Common myeloid progenitor, CD34-positive (primary cell): ENCODE data around the gene ITIH1.
A peak's percentile ranks its signal among the peaks of the same experiment; 100 is the strongest.

ENCODE experiments used
- CTCF ChIA-PET: fragments of 350-600 bp; sonication (Branson Sonifier 250); formaldehyde crosslinking; loops from one replicate; lab custom pipeline; 2021; ENCODE audit warnings: antibody characterized with exemption; lab: Charles Lee
- POLR2A ChIA-PET: fragments of 350-600 bp; sonication (Branson Sonifier 250); formaldehyde crosslinking; loops from one replicate; lab custom pipeline; 2021; ENCODE audit warnings: antibody characterized with exemption; lab: Charles Lee
- DNase-seq, 3 donors: peaks; one replicate each; pipeline versions ENCODE4 v3.0.0 to v3.0.0-alpha.2; 2013
- H3K27ac ChIP-seq, 2 experiments: 1 replicate in 1 of 2; 2 replicates in 1 of 2; pipeline ENCODE4 v1.7.0; 2013; ENCODE audit warnings: inconsistent platforms in 2 of 2, low read length in 2 of 2, mild to moderate bottlenecking in 2 of 2, low read depth in 1 of 2, moderate library complexity in 1 of 2; ENCODE audit not compliant: severe bottlenecking in 2 of 2, insufficient read depth in 1 of 2, poor library complexity in 1 of 2
- H3K27me3 ChIP-seq, 5 experiments: replicated peaks in 2 of 5; 1 replicate in 3 of 5; 2 replicates in 2 of 5; pipeline versions ENCODE4 v1.6.1 to v1.7.0; 2013; ENCODE audit warnings: low read length in 4 of 5, mild to moderate bottlenecking in 2 of 5, moderate library complexity in 2 of 5, inconsistent platforms in 1 of 5; ENCODE audit not compliant: insufficient read depth in 5 of 5, control insufficient read depth in 4 of 5
- H3K36me3 ChIP-seq, 4 experiments: 1 replicate in 2 of 4; 2 replicates in 2 of 4; pipeline versions ENCODE4 v1.6.1 to v1.7.0; 2013; ENCODE audit warnings: low read length in 3 of 4, control low read depth in 1 of 4, mild to moderate bottlenecking in 1 of 4; ENCODE audit not compliant: control insufficient read depth in 4 of 4, insufficient read depth in 4 of 4
- H3K4me1 ChIP-seq, 4 experiments: 1 replicate in 3 of 4; 2 replicates in 1 of 4; pipeline versions ENCODE4 v1.6.1 to v1.7.1; 2013; ENCODE audit warnings: low read length in 3 of 4, mild to moderate bottlenecking in 3 of 4, control low read depth in 1 of 4, inconsistent platforms in 1 of 4, moderate library complexity in 1 of 4; ENCODE audit not compliant: control insufficient read depth in 4 of 4, insufficient read depth in 4 of 4; ENCODE audit errors: control extremely low read depth in 1 of 4
- H3K4me3 ChIP-seq, 7 experiments: 1 replicate in 4 of 7; 2 replicates in 3 of 7; pipeline versions ENCODE4 v1.5.1 to v1.7.0; 2013; ENCODE audit warnings: mild to moderate bottlenecking in 7 of 7, low read length in 6 of 7, moderate library complexity in 6 of 7, inconsistent platforms in 2 of 7, low read depth in 2 of 7, control low read depth in 1 of 7; ENCODE audit not compliant: insufficient read depth in 4 of 7, control insufficient read depth in 1 of 7; ENCODE audit errors: extremely low read depth in 1 of 7
- H3K9me3 ChIP-seq, 5 experiments: 1 replicate in 4 of 5; 2 replicates in 1 of 5; pipeline versions ENCODE4 v1.6.1 to v1.7.1; 2013; ENCODE audit warnings: low read length in 4 of 5, mild to moderate bottlenecking in 2 of 5, inconsistent platforms in 1 of 5, low read depth in 1 of 5, moderate library complexity in 1 of 5; ENCODE audit not compliant: control insufficient read depth in 4 of 5, insufficient read depth in 2 of 5; ENCODE audit errors: control extremely low read depth in 1 of 5
- WGBS: methylation state at CpG from one replicate; pipeline ENCODE4 v1.1.5; 2013; ENCODE audit not compliant: insufficient coverage; 5-methylcytosine and 5-hydroxymethylcytosine counted together

Gene ITIH1

GRCh38 chr3:52805270-52806039, 28.1 kb downstream of the ITIH1 start:
- H3K4me1 ChIP-seq = peaks cover 0 to 13% (median 10%) of the 10 kb centered on the region in 4 experiments
- H3K27me3 ChIP-seq = no peaks in the 10 kb centered on the region
- no peak overlapping the region for H3K27ac ChIP-seq
- no peaks in the 10 kb centered on the region for H3K9me3 ChIP-seq
- POLR2A ChIA-PET = no interaction called here
- no peak overlapping the region for H3K4me3 ChIP-seq
- H3K36me3 ChIP-seq = no peaks in the 10 kb centered on the region
- CTCF ChIA-PET = no interaction called here
- DNase-seq = no peak
- 90% methylated on average over 10 of the region's 19 CpGs for WGBS

GRCh38 chr3:52809149-52809548, 31.8 kb downstream of the ITIH1 start:
- Histone ChIP-seq H3K36me3 (no peaks in the 10 kb centered on the region), H3K27ac (peak overlapping the region in 1 of 2 experiments; percentile 6), H3K4me3 (no peak overlapping the region), H3K4me1 (peaks cover 0 to 13% (median 10%) of the 10 kb centered on the region in 4 experiments), H3K27me3 (no peaks in the 10 kb centered on the region), H3K9me3 (no peaks in the 10 kb centered on the region)
- ChIA-PET POLR2A (no interaction called here), CTCF (interaction anchor here (1.0 to 1.7 kb wide), 5 partner anchors 8 to 35 kb away, joined by 3 to 5 read pairs (median 3); no protein-coding TSS in a partner anchor)
- no peak for DNase-seq
- 86% methylated on average over 1 of the region's 2 CpGs for WGBS

GRCh38 chr3:52809662-52810377, 32.4 kb downstream of the ITIH1 start:
- ChIA-PET POLR2A (no interaction called here), CTCF (interaction anchor here (1.0 to 1.7 kb wide), 5 partner anchors 9 to 34 kb away, joined by 3 to 5 read pairs (median 3); no protein-coding TSS in a partner anchor)
- Histone ChIP-seq H3K27me3 (no peaks in the 10 kb centered on the region), H3K4me1 (peaks cover 0 to 13% (median 10%) of the 10 kb centered on the region in 4 experiments), H3K4me3 (no peak overlapping the region), H3K36me3 (no peaks in the 10 kb centered on the region), H3K9me3 (no peaks in the 10 kb centered on the region), H3K27ac (peak overlapping the region in 1 of 2 experiments; percentile 6)
- 51% methylated on average over 7 of the region's 7 CpGs for WGBS
- peak; percentile 39 to 96 (median 92) for DNase-seq

DNA sequence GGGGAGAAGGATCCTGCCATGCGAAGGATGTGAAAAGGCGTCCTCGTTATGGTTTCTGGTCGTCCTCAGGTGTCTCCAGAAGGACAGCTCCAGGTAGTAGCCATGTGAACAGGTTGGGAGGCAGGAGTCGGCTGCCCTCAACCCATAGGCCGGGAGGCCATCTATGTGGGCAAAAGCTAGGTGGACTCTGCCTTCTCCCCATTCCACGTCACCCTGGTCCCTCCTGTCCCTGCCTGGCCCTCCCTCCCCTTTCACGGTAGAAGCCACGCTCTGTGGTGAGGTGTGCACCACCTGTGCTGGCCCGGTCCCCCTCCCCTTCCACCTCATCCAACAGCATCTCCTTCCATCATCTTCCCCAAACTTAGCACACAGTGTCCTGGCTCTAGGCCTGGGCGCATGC, 33.5 kb downstream of the ITIH1 start:
- H3K4me3 ChIP-seq = no peak overlapping the region
- WGBS = 95% methylated on average over 10 of the region's 11 CpGs
- peaks cover 0 to 13% (median 10%) of the 10 kb centered on the region in 4 experiments for H3K4me1 ChIP-seq
- H3K27ac ChIP-seq = no peak overlapping the region
- no peaks in the 10 kb centered on the region for H3K9me3 ChIP-seq
- DNase-seq = no peak
- ChIA-PET CTCF (interaction anchor here (1.0 to 2.6 kb wide), 3 partner anchors 10 to 33 kb away, joined by 3 to 12 read pairs (median 3); no protein-coding TSS in a partner anchor), POLR2A (no interaction called here)
- H3K36me3 ChIP-seq = no peaks in the 10 kb centered on the region
- H3K27me3 ChIP-seq = no peaks in the 10 kb centered on the region

DNA sequence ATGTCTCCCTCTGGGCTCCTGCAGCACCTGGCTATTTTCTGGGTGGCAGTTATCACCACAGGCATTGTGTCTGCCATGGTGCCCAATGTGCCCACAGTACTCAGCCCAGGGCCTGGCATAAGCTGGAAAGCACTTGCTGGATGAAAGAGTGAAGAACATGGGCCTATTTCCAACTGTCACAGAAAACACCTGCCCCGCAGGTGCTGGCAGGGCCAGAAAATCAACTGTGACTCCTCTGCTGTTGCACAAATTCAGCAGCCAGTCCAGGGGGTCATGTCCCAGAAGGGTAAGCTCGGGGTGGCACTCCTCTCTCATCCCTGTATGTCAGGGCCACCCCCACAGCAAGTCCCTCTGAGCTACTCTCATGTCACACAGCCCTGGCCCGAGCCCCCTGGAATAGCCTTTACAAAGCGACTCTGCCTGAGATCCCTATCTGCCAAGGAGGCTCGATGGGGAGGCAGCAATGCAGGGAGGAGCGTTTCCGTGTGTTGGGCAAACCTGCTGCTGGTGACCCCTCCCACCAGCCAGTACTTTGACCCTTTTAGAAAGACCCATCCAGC, 34.1 kb downstream of the ITIH1 start:
- no peak overlapping the region for H3K27ac ChIP-seq
- POLR2A ChIA-PET = no interaction called here
- CTCF ChIA-PET = interaction anchor here (1.0 to 2.6 kb wide), 3 partner anchors 10 to 32 kb away, joined by 3 to 12 read pairs (median 4); no protein-coding TSS in a partner anchor
- 100% methylated on average over 7 of the region's 7 CpGs for WGBS
- H3K27me3 ChIP-seq = no peaks in the 10 kb centered on the region
- H3K9me3 ChIP-seq = no peaks in the 10 kb centered on the region
- no peak overlapping the region for H3K4me3 ChIP-seq
- H3K4me1 ChIP-seq = peaks cover 0 to 13% (median 10%) of the 10 kb centered on the region in 4 experiments
- DNase-seq = no peak
- no peaks in the 10 kb centered on the region for H3K36me3 ChIP-seq

- ChIA-PET POLR2A (no interaction called here), CTCF (interaction anchor here (1.4 kb wide), 1 partner anchor 9 kb away, joined by 3 read pairs; no protein-coding TSS in a partner anchor)
Measured at GRCh38 chr3:52813810-52814209, 36.4 kb downstream of the ITIH1 start.

More at GRCh38 chr3:52813810-52814209, 36.4 kb downstream of the ITIH1 start:
- no peak for DNase-seq
- Histone ChIP-seq H3K36me3 (no peaks in the 10 kb centered on the region), H3K9me3 (no peaks in the 10 kb centered on the region), H3K4me3 (no peak overlapping the region), H3K27ac (no peak overlapping the region), H3K4me1 (peaks cover 0 to 13% (median 10%) of the 10 kb centered on the region in 4 experiments), H3K27me3 (no peaks in the 10 kb centered on the region)
- 97% methylated on average over 8 of the region's 8 CpGs for WGBS
